Right lobe of liver (tissue), 6 donors: ENCODE measurements around the gene KAT5. TPM values are rescaled to one million over a fixed set of nuclear protein-coding genes. Genes with fewer than 3 reads are reported as not detected.

ENCODE experiments used
- ATAC-seq, 4 donors: fragments of 200-7000 bp; cut with Tn5 transposase; one replicate each; pipeline ENCODE4 v1.9.1; 2020; ENCODE audit warnings: mild to moderate bottlenecking in 4 of 4, moderate library complexity in 4 of 4
- DNase-seq, 3 donors: peaks; one replicate each; pipeline ENCODE4 v3.0.0-alpha.2; 2020
- H3K27ac ChIP-seq, 3 donors: fragments of 200-600 bp; one replicate each; pipeline ENCODE4 v1.8.0; 2022
- H3K27me3 ChIP-seq, 2 donors: fragments of 200-600 bp; one replicate each; pipeline ENCODE4 v1.8.0; 2022
- H3K36me3 ChIP-seq, 4 donors: fragments of 200-600 bp; sonication (generic) in 1 of 4; one replicate each; pipeline versions ENCODE4 v1.5.1 to v1.8.0; 2017 to 2022; ENCODE audit warnings: control low read depth in 1 of 4
- H3K4me1 ChIP-seq, 4 donors: fragments of 200-600 bp; sonication (generic) in 1 of 4; one replicate each; pipeline versions ENCODE4 v1.5.1 to v1.8.0; 2017 to 2022; ENCODE audit warnings: control low read depth in 1 of 4
- H3K4me3 ChIP-seq, 3 donors: fragments of 200-600 bp; one replicate each; pipeline ENCODE4 v1.8.0; 2022
- H3K9me3 ChIP-seq, 4 donors: fragments of 200-600 bp; sonication (generic) in 1 of 4; one replicate each; pipeline versions ENCODE4 v1.5.1 to v1.8.0; 2017 to 2022; ENCODE audit warnings: control low read depth in 1 of 4
- CTCF ChIP-seq, 4 donors: fragments of 200-600 bp in 3 of 4; fragments of 450-650 bp in 1 of 4; IDR thresholded peaks; one replicate each; pipeline versions ENCODE4 v1.5.1 to v1.8.0; 2016 to 2022; ENCODE audit warnings: antibody characterized with exemption in 4 of 4, mild to moderate bottlenecking in 2 of 4
- POLR2A ChIP-seq: fragments of 450-650 bp; IDR thresholded peaks from one replicate; pipeline ENCODE4 v1.6.1; 2017; ENCODE audit warnings: antibody characterized with exemption, mild to moderate bottlenecking
- WGBS: methylation state at CpG from one replicate; pipeline ENCODE4 v1.1.6; 2018; ENCODE audit warnings: low coverage, low lambda C conversion rate; ENCODE audit not compliant: insufficient coverage; ENCODE audit errors: missing lambda C conversion rate; 5-methylcytosine and 5-hydroxymethylcytosine counted together
- intact Hi-C, 2 donors: fragments of 100-400 bp; cut with DNase I; formaldehyde crosslinking; loops; one replicate each; pipeline versions ENCODE4 v1.11.2 to v1.14.1; 2022
- total RNA-seq, 6 experiments: library from RNA; depleted of rRNA in 2 of 6; stranded (reverse); fragments of >200 nt in 2 of 6; fragmentation: NEBNext Ultra II Directional in 3 of 6; extraction: Animal tissue kit (Norgen Biotek cat#: 25700) in 3 of 6; gene quantifications; one replicate each; pipeline versions ENCODE4 v1.1.0 to v1.2.4, GENCODE V29; 2016 to 2023
- donor health status: DM: no; HTN: yes; CAD: no.
- donor health status: DM: no; HTN: no; CAD: no.
- donor health status: DM: no; HTN: no; CAD: no.
- donor health status: DM: no; HTN: yes; CAD: no.
- donor health status: DM: no; HTN: yes; CAD: no.

KAT5 gene
- total RNA-seq, 6 experiments from 2014 or later, result 17.8 to 30.4 (median 24.0) TPM

- H3K27me3 ChIP-seq, result no peaks in the 10 kb centered on the region
- DNase-seq (no peak), ATAC-seq (no peak)
- no peak overlapping the region for H3K27ac ChIP-seq
- no peak for TF ChIP-seq CTCF (IDR thresholded peaks at IDR 0.05)
- TF ChIP-seq POLR2A, result no peak
- peaks cover 0 to 21% (median 6%) of the 10 kb centered on the region in 4 donors for H3K4me1 ChIP-seq
- H3K36me3 ChIP-seq, result peaks cover 7 to 59% (median 23%) of the 10 kb centered on the region in 4 donors
- intact Hi-C loops, result loop anchor here in 1 of 2 donors (10.0 kb wide), 1 partner anchor 98 kb away; no protein-coding TSS in a partner anchor
- no peak overlapping the region for H3K4me3 ChIP-seq
- H3K9me3 ChIP-seq, result no peaks in the 10 kb centered on the region
- 80% methylated on average over 1 of the region's 14 CpGs for WGBS
These were observed 4.8 kb downstream of the KAT5 start for GRCh38 chr11:65716774-65717405.

- intact Hi-C loops, result loop anchor here in 1 of 2 donors (10.0 kb wide), 1 partner anchor 97 kb away; no protein-coding TSS in a partner anchor
These were observed 5.9 kb downstream of the KAT5 start for GRCh38 chr11:65717906-65718305.

GRCh38 chr11:65718531-65718930 lies 6.5 kb downstream of the KAT5 start:
- intact Hi-C loops, result loop anchor here in 1 of 2 donors (10.0 kb wide), 1 partner anchor 96 kb away; no protein-coding TSS in a partner anchor
- TF ChIP-seq POLR2A (no peak), CTCF (IDR thresholded peaks at IDR 0.05) (no peak)
- 92% methylated on average over 4 of the region's 4 CpGs for WGBS

More at GRCh38 chr11:65717906-65718305, 5.9 kb downstream of the KAT5 start:
- H3K27ac ChIP-seq, result no peak overlapping the region
- H3K4me1 ChIP-seq, result peaks cover 0 to 17% (median 6%) of the 10 kb centered on the region in 4 donors
- ATAC-seq (no peak), DNase-seq (no peak)
- TF ChIP-seq POLR2A, result no peak
- TF ChIP-seq CTCF (IDR thresholded peaks at IDR 0.05), result no peak
- no peaks in the 10 kb centered on the region for H3K27me3 ChIP-seq
- no peaks in the 10 kb centered on the region for H3K9me3 ChIP-seq
- 77% methylated on average over 3 of the region's 6 CpGs for WGBS
- peaks cover 7 to 59% (median 23%) of the 10 kb centered on the region in 4 donors for H3K36me3 ChIP-seq
- no peak overlapping the region for H3K4me3 ChIP-seq

DNA sequence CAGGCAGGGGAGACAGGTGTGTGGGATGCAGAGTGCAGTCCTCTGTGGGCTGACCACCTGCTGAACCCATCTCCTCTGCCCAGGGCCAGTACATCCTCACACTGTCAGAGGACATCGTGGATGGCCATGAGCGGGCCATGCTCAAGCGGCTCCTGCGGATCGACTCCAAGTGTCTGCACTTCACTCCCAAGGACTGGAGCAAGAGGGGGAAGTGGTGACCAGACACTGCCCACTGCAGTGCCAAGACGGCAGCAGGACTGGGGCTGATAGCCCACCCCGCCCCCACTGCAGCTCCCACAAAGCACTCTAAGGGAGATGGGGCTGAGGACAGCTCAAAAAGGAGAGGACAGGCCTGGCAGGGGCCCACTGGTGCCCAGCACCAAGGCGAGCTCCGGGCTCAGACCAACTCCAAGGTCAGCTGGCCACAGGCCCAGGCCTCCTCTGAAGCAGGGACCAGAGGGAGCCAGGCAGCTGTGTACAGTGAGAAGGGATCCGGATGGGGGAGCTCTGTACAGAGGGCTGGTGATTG lies 7.0 kb downstream of the KAT5 start:
- H3K4me1 ChIP-seq, result peaks cover 0 to 13% (median 6%) of the 10 kb centered on the region in 4 donors
- no peaks in the 10 kb centered on the region for H3K9me3 ChIP-seq
- H3K27ac ChIP-seq, result no peak overlapping the region
- peaks cover 5 to 52% (median 20%) of the 10 kb centered on the region in 4 donors for H3K36me3 ChIP-seq
- TF ChIP-seq POLR2A (no peak), CTCF (IDR thresholded peaks at IDR 0.05) (no peak)
- H3K4me3 ChIP-seq, result peak overlapping the region in 1 of 3 donors; percentile 90
- intact Hi-C loops, result loop anchor here in 1 of 2 donors (10.0 kb wide), 1 partner anchor 96 kb away; no protein-coding TSS in a partner anchor
- 10% methylated on average over 3 of the region's 10 CpGs for WGBS
- DNase-seq (peak; percentile 65 to 77 (median 74)), ATAC-seq (peak; percentile 46 to 55 (median 53))
- no peaks in the 10 kb centered on the region for H3K27me3 ChIP-seq

More at GRCh38 chr11:65718531-65718930, 6.5 kb downstream of the KAT5 start:
- Histone ChIP-seq H3K4me1 (peaks cover 0 to 13% (median 6%) of the 10 kb centered on the region in 4 donors), H3K27me3 (no peaks in the 10 kb centered on the region), H3K4me3 (no peak overlapping the region), H3K9me3 (no peaks in the 10 kb centered on the region), H3K27ac (no peak overlapping the region), H3K36me3 (peaks cover 7 to 55% (median 21%) of the 10 kb centered on the region in 4 donors)
- DNase-seq (no peak), ATAC-seq (no peak)
